HCT116 (cell line): Measurements from ENCODE around the gene FUOM.

Source experiments
- CTCF ChIP-seq, 3 experiments: fragments of 200-600 bp in 1 of 3; sonication (generic) in 1 of 3; IDR thresholded peaks in 2 of 3; conservative IDR thresholded peaks in 1 of 3; 2 replicates each; pipeline ENCODE4 v1.5.1; 2012 to 2017; ENCODE audit warnings: low read depth in 2 of 3, low read length in 2 of 3, antibody characterized with exemption in 1 of 3, borderline replicate concordance in 1 of 3, control low read depth in 1 of 3, mild to moderate bottlenecking in 1 of 3, mixed read lengths in 1 of 3, mixed run types in 1 of 3, moderate library complexity in 1 of 3; ENCODE audit not compliant: insufficient read depth in 1 of 3
- EGR1 ChIP-seq: IDR thresholded peaks from 2 replicates; pipeline ENCODE4 v1.6.1; 2012; ENCODE audit warnings: low read depth
- EZH2phosphoT487 ChIP-seq: fragments of 200-600 bp; IDR thresholded peaks from 2 replicates; pipeline ENCODE4 v1.6.1; 2018; ENCODE audit warnings: antibody characterized with exemption, borderline replicate concordance
- FOSL1 ChIP-seq: IDR thresholded peaks from 2 replicates; pipeline ENCODE4 v1.6.1; 2012; ENCODE audit warnings: low read depth
- RAD21 ChIP-seq: IDR thresholded peaks from 2 replicates; pipeline ENCODE4 v1.6.1; 2012; ENCODE audit warnings: low read depth, mild to moderate bottlenecking
- SP1 ChIP-seq: IDR thresholded peaks from 2 replicates; pipeline ENCODE4 v1.6.1; 2012; ENCODE audit warnings: low read depth
- TCF7L2 ChIP-seq: IDR thresholded peaks from 2 replicates; pipeline ENCODE4 v1.7.0; 2011; ENCODE audit warnings: borderline replicate concordance, inconsistent platforms; ENCODE audit not compliant: insufficient read depth, insufficient read length; ENCODE audit errors: extremely low read depth
- YY1 ChIP-seq: IDR thresholded peaks from 2 replicates; pipeline ENCODE4 v1.6.1; 2011; ENCODE audit warnings: low read length, low read depth, moderate library complexity, mild to moderate bottlenecking; ENCODE audit not compliant: insufficient replicate concordance; ENCODE audit errors: extremely low read depth
- ZNF274 ChIP-seq: fragments of 200-500 bp; sonication (Bioruptor generic); IDR thresholded peaks from 2 replicates; pipeline ENCODE4 v1.6.1; 2014; ENCODE audit warnings: mild to moderate bottlenecking, low read depth, low read length, inconsistent platforms
- TF ChIP-seq, protein P1 (sequence below): IDR thresholded peaks from 2 replicates; pipeline ENCODE4 v1.6.1; 2012

GRCh38 chr10:133316266-133316665 lies 41.6 kb downstream of the FUOM start:
- no peak for TF ChIP-seq CTCF (IDR thresholded peaks at IDR 0.05 in 2 of 3, conservative IDR thresholded peaks at IDR 0.05 in 1 of 3; ENCODE audit: borderline replicate concordance in 1 of 3, insufficient read depth in 1 of 3, low read depth in 2 of 3, low read length in 2 of 3)
- no peak for TF ChIP-seq RAD21
- TF ChIP-seq FOSL1 = no peak
- no peak for TF ChIP-seq YY1
- TF ChIP-seq EZH2phosphoT487 = no peak
- TF ChIP-seq EGR1 = no peak
- TF ChIP-seq SP1 = no peak
- TF ChIP-seq, protein P1, sequence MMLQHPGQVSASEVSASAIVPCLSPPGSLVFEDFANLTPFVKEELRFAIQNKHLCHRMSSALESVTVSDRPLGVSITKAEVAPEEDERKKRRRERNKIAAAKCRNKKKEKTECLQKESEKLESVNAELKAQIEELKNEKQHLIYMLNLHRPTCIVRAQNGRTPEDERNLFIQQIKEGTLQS = no peak
- no peak for TF ChIP-seq TCF7L2
- no peak for TF ChIP-seq ZNF274
